ENCODE results near the gene PTGDR.

DNA sequence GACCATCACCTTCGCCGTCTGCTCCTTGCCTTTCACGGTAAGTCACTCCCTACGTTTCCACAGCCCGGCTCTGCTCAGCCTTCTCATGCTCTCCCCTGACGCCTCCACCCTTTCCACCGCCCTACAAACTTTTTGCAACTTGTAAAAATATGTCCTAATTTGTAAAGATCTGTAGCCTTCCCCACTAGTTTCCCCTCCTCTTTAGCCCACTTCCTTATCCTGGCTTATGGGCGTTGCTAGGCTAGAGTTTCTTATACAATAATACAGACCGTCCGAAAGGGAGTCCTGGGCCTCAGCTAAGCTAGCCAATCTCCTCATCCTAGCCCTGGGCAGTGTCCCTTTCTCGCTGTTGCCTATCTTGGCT is 47.8 kb downstream of the PTGDR start:
- no peak for TF ChIP-seq POLR2A (IDR thresholded peaks at IDR 0.05; ENCODE audit: low read depth)
- TF ChIP-seq, protein P1, sequence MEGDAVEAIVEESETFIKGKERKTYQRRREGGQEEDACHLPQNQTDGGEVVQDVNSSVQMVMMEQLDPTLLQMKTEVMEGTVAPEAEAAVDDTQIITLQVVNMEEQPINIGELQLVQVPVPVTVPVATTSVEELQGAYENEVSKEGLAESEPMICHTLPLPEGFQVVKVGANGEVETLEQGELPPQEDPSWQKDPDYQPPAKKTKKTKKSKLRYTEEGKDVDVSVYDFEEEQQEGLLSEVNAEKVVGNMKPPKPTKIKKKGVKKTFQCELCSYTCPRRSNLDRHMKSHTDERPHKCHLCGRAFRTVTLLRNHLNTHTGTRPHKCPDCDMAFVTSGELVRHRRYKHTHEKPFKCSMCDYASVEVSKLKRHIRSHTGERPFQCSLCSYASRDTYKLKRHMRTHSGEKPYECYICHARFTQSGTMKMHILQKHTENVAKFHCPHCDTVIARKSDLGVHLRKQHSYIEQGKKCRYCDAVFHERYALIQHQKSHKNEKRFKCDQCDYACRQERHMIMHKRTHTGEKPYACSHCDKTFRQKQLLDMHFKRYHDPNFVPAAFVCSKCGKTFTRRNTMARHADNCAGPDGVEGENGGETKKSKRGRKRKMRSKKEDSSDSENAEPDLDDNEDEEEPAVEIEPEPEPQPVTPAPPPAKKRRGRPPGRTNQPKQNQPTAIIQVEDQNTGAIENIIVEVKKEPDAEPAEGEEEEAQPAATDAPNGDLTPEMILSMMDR (IDR thresholded peaks at IDR 0.05): no peak
